IgD-negative memory B cell (primary cell): ENCODE data around the gene C11orf16. TPM values are rescaled to one million over a fixed set of nuclear protein-coding genes. Genes with fewer than 3 reads are reported as not detected.
"Not testable (repeated sequence)": the region's sequence is repeated elsewhere in the genome, so short reads cannot be mapped to it uniquely, and the experiment has no call there.

Experiments
- H3K27ac Mint-ChIP-seq, 3 donors: one replicate each; pipeline ENCODE4 v1.8.0; 2020 to 2022; ENCODE audit warnings: mild to moderate bottlenecking in 3 of 3, mixed read lengths in 3 of 3, moderate library complexity in 1 of 3
- H3K27me3 Mint-ChIP-seq: one replicate; pipeline ENCODE4 v1.8.0; 2021; ENCODE audit warnings: mixed read lengths
- H3K36me3 Mint-ChIP-seq: one replicate; pipeline ENCODE4 v1.8.0; 2020; ENCODE audit warnings: mild to moderate bottlenecking, mixed read lengths
- H3K4me1 Mint-ChIP-seq, 3 donors: one replicate each; pipeline ENCODE4 v1.8.0; 2020 to 2022; ENCODE audit warnings: mixed read lengths in 3 of 3, mild to moderate bottlenecking in 1 of 3
- H3K4me3 Mint-ChIP-seq, 4 donors: one replicate each; pipeline ENCODE4 v1.8.0; 2020 to 2022; ENCODE audit warnings: mild to moderate bottlenecking in 4 of 4, mixed read lengths in 4 of 4, moderate library complexity in 3 of 4
- H3K9me3 Mint-ChIP-seq, 3 donors: one replicate each; pipeline ENCODE4 v1.8.0; 2020 to 2021; ENCODE audit warnings: mixed read lengths in 3 of 3, mild to moderate bottlenecking in 1 of 3
- polyA plus RNA-seq: library from polyadenylated mRNA; unstranded; fragments of 300-500 nt; fragmentation: Illumina TruSeq; gene quantifications from one replicate; pipeline ENCODE4 v1.2.3, GENCODE V29; 2021

The C11orf16 gene
- polyA plus RNA-seq, result not detected

GRCh38 chr11:8932564-8933180, at the start of gene C11orf16:
TSS of gene C11orf16 (minus strand) at chr11:8932947. CDS start at chr11:8932308, 639 bp downstream.
- H3K4me3 Mint-ChIP-seq, result no peak within 1 kb of the TSS
- H3K4me1 Mint-ChIP-seq, result peaks cover 0 to 6% (median 4%) of the 10 kb centered on the region in 3 donors
- H3K27ac Mint-ChIP-seq, result no peak within 1 kb of the TSS
- H3K9me3 Mint-ChIP-seq, result no peaks in the 10 kb centered on the region
- H3K36me3 Mint-ChIP-seq, result no peaks in the 10 kb centered on the region
- no peaks in the 10 kb centered on the region for H3K27me3 Mint-ChIP-seq

GRCh38 chr11:8980485-8980884, 47.7 kb upstream of the C11orf16 start:
- H3K27me3 Mint-ChIP-seq, result no peaks in the 10 kb centered on the region
- no peaks in the 10 kb centered on the region for H3K4me1 Mint-ChIP-seq
- peaks cover 0 to 1% (median 0%) of the 10 kb centered on the region in 3 donors for H3K9me3 Mint-ChIP-seq
- H3K36me3 Mint-ChIP-seq, result no peaks in the 10 kb centered on the region
- H3K27ac Mint-ChIP-seq, result no peak overlapping the region
- H3K4me3 Mint-ChIP-seq, result no peak overlapping the region

- H3K4me3 Mint-ChIP-seq, H3K36me3 Mint-ChIP-seq, H3K27me3 Mint-ChIP-seq, H3K9me3 Mint-ChIP-seq, H3K27ac Mint-ChIP-seq, H3K4me1 Mint-ChIP-seq: not testable (repeated sequence)
These were observed 46.6 kb upstream of the C11orf16 start for GRCh38 chr11:8979365-8979764.

GRCh38 chr11:8973121-8973520, 40.4 kb upstream of the C11orf16 start:
- H3K27me3 Mint-ChIP-seq, result no peaks in the 10 kb centered on the region
- no peak overlapping the region for H3K4me3 Mint-ChIP-seq
- H3K36me3 Mint-ChIP-seq, result peaks cover 2% of the 10 kb centered on the region
- H3K9me3 Mint-ChIP-seq, result no peaks in the 10 kb centered on the region
- peaks cover 0 to 5% (median 0%) of the 10 kb centered on the region in 3 donors for H3K4me1 Mint-ChIP-seq
- no peak overlapping the region for H3K27ac Mint-ChIP-seq

- no peaks in the 10 kb centered on the region for H3K27me3 Mint-ChIP-seq
- H3K27ac Mint-ChIP-seq, result no peak overlapping the region
- H3K9me3 Mint-ChIP-seq, result no peaks in the 10 kb centered on the region
- no peak overlapping the region for H3K4me3 Mint-ChIP-seq
- peaks cover 2% of the 10 kb centered on the region for H3K36me3 Mint-ChIP-seq
- peaks cover 0 to 5% (median 0%) of the 10 kb centered on the region in 3 donors for H3K4me1 Mint-ChIP-seq
These were observed 39.2 kb upstream of the C11orf16 start for GRCh38 chr11:8971924-8972316.

- Mint-ChIP-seq H3K27ac (no peak overlapping the region), H3K4me1 (peaks cover 0 to 5% (median 2%) of the 10 kb centered on the region in 3 donors), H3K4me3 (no peak overlapping the region), H3K27me3 (no peaks in the 10 kb centered on the region), H3K36me3 (peaks cover 2% of the 10 kb centered on the region), H3K9me3 (no peaks in the 10 kb centered on the region)
These were observed 38.6 kb upstream of the C11orf16 start for GRCh38 chr11:8971196-8971923.

- H3K9me3 Mint-ChIP-seq, result no peaks in the 10 kb centered on the region
- H3K36me3 Mint-ChIP-seq, result peaks cover 2% of the 10 kb centered on the region
- H3K27me3 Mint-ChIP-seq, result no peaks in the 10 kb centered on the region
- peaks cover 19 to 20% (median 20%) of the 10 kb centered on the region in 3 donors for H3K4me1 Mint-ChIP-seq
- peak overlapping the region in 1 of 4 donors; percentile 100 for H3K4me3 Mint-ChIP-seq
- peak overlapping the region in 1 of 3 donors; percentile 62 for H3K27ac Mint-ChIP-seq
These were observed 34.4 kb upstream of the C11orf16 start for GRCh38 chr11:8967184-8967583.

- Mint-ChIP-seq H3K27ac (peak within 1 kb of the TSS; percentile 96 to 99 (median 98)), H3K9me3 (no peaks in the 10 kb centered on the region), H3K36me3 (no peaks in the 10 kb centered on the region), H3K27me3 (no peaks in the 10 kb centered on the region), H3K4me1 (peaks cover 24 to 30% (median 28%) of the 10 kb centered on the region in 3 donors), H3K4me3 (peak within 1 kb of the TSS; percentile 93 to 100 (median 97))
These were observed 31.9 kb upstream of the C11orf16 start, which contains the start of gene TMEM9B for GRCh38 chr11:8964324-8965320. TSS of gene TMEM9B (minus strand) at chr11:8964442. CDS start at chr11:8964313, 129 bp downstream.

- no peaks in the 10 kb centered on the region for H3K9me3 Mint-ChIP-seq
- no peaks in the 10 kb centered on the region for H3K27me3 Mint-ChIP-seq
- peaks cover 26 to 33% (median 28%) of the 10 kb centered on the region in 3 donors for H3K4me1 Mint-ChIP-seq
- H3K36me3 Mint-ChIP-seq, result no peaks in the 10 kb centered on the region
- peak overlapping the region; percentile 96 to 99 (median 98) for H3K27ac Mint-ChIP-seq
- peak overlapping the region; percentile 93 to 100 (median 97) for H3K4me3 Mint-ChIP-seq
These were observed 31.0 kb upstream of the C11orf16 start for GRCh38 chr11:8963569-8964323.

- Mint-ChIP-seq H3K27me3 (no peaks in the 10 kb centered on the region), H3K4me1 (peaks cover 26 to 33% (median 26%) of the 10 kb centered on the region in 3 donors), H3K4me3 (peak overlapping the region; percentile 61 to 100 (median 79))
These were observed 30.1 kb upstream of the C11orf16 start for GRCh38 chr11:8962841-8963240.

GRCh38 chr11:8961401-8961800, 28.7 kb upstream of the C11orf16 start:
- Mint-ChIP-seq H3K4me1 (peaks cover 27 to 37% (median 30%) of the 10 kb centered on the region in 3 donors), H3K27ac (no peak overlapping the region), H3K9me3 (no peaks in the 10 kb centered on the region), H3K4me3 (peak overlapping the region in 1 of 4 donors; percentile 100), H3K27me3 (no peaks in the 10 kb centered on the region), H3K36me3 (peaks cover 5% of the 10 kb centered on the region)

More at GRCh38 chr11:8962841-8963240, 30.1 kb upstream of the C11orf16 start:
- Mint-ChIP-seq H3K36me3 (no peaks in the 10 kb centered on the region), H3K9me3 (no peaks in the 10 kb centered on the region), H3K27ac (peak overlapping the region in 2 of 3 donors; percentile 98 to 99)

GRCh38 chr11:8959546-8960166, 26.9 kb upstream of the C11orf16 start:
- H3K27ac Mint-ChIP-seq, result peak overlapping the region in 2 of 3 donors; percentile 4 to 39
- peak overlapping the region in 1 of 4 donors; percentile 49 for H3K4me3 Mint-ChIP-seq
- H3K36me3 Mint-ChIP-seq, result peaks cover 5% of the 10 kb centered on the region
- no peaks in the 10 kb centered on the region for H3K27me3 Mint-ChIP-seq
- H3K9me3 Mint-ChIP-seq, result no peaks in the 10 kb centered on the region
- H3K4me1 Mint-ChIP-seq, result peaks cover 21 to 30% (median 29%) of the 10 kb centered on the region in 3 donors

GRCh38 chr11:8956860-8957259, 24.1 kb upstream of the C11orf16 start:
- Mint-ChIP-seq H3K9me3 (no peaks in the 10 kb centered on the region), H3K4me3 (no peak overlapping the region), H3K4me1 (peaks cover 9 to 19% (median 18%) of the 10 kb centered on the region in 3 donors), H3K27me3 (no peaks in the 10 kb centered on the region), H3K27ac (no peak overlapping the region), H3K36me3 (peaks cover 9% of the 10 kb centered on the region)
